Measurements from ENCODE around the gene KRT85.

KRT85 gene

GRCh38 chr12:52394836-52395405 lies 27.6 kb upstream of the KRT85 start:
- no peak for DNase-seq

GRCh38 chr12:52392465-52393007 lies 25.3 kb upstream of the KRT85 start:
- DNase-seq, result no peak

GRCh38 chr12:52391618-52392002 lies 24.3 kb upstream of the KRT85 start:
- DNase-seq, result peak; percentile 86

- peak; percentile 27 for DNase-seq
Measured at GRCh38 chr12:52390739-52391617, 23.7 kb upstream of the KRT85 start.

GRCh38 chr12:52389313-52390207 lies 22.3 kb upstream of the KRT85 start:
- DNase-seq, result no peak

- no peak for DNase-seq
Measured at GRCh38 chr12:52387859-52388258, 20.6 kb upstream of the KRT85 start.

- no peak for DNase-seq
Measured at GRCh38 chr12:52385226-52385702, 18.0 kb upstream of the KRT85 start, which contains the start of gene KRT84. Gene KRT84, minus strand, starts transcription at chr12:52385652. Its CDS starts 67 bp downstream, at chr12:52385585.

GRCh38 chr12:52383331-52383730 lies 16.1 kb upstream of the KRT85 start:
- DNase-seq, result no peak

- DNase-seq, result no peak
Measured at GRCh38 chr12:52382854-52383253, 15.6 kb upstream of the KRT85 start.

- no peak for DNase-seq
Measured at GRCh38 chr12:52381206-52381605, 13.9 kb upstream of the KRT85 start.

- DNase-seq, result peak; percentile 31
Measured at GRCh38 chr12:52380271-52380694, 13.0 kb upstream of the KRT85 start.

GRCh38 chr12:52379536-52379935 lies 12.3 kb upstream of the KRT85 start:
- no peak for DNase-seq

- no peak for DNase-seq
Measured at GRCh38 chr12:52378091-52378490, 10.8 kb upstream of the KRT85 start.

- DNase-seq, result no peak
Measured at GRCh38 chr12:52377266-52377665, 10.0 kb upstream of the KRT85 start.

- peak; percentile 60 for DNase-seq
Measured at GRCh38 chr12:52372216-52373154, 5.2 kb upstream of the KRT85 start.

GRCh38 chr12:52371716-52372115 lies 4.4 kb upstream of the KRT85 start:
- no peak for DNase-seq

- DNase-seq, result no peak
Measured at GRCh38 chr12:52370926-52371608, 3.8 kb upstream of the KRT85 start.

- no peak for DNase-seq
Measured at GRCh38 chr12:52369809-52370208, 2.5 kb upstream of the KRT85 start.

- no peak for DNase-seq
Measured at GRCh38 chr12:52369211-52369610, 1.9 kb upstream of the KRT85 start.

- no peak for DNase-seq
Measured at GRCh38 chr12:52368508-52368907, 1.2 kb upstream of the KRT85 start.

GRCh38 chr12:52367876-52368275 lies 595 bp upstream of the KRT85 start:
- DNase-seq, result no peak
